Glomerular endothelial cell (primary cell): ENCODE results near the gene SLC35F3. TPM values are rescaled to one million over a fixed set of nuclear protein-coding genes. Genes with fewer than 3 reads are reported as not detected.

Experiments used
- DNase-seq: peaks from one replicate; pipeline ENCODE4 v3.0.0-alpha.2; 2011; ENCODE audit warnings: low read depth, low spot score; ENCODE audit errors: extremely low read depth
- total RNA-seq: library from RNA; depleted of rRNA; stranded (reverse); fragments of >200 nt; gene quantifications from 2 replicates; pipeline ENCODE4 v1.2.3, GENCODE V29; 2015

Gene SLC35F3
- total RNA-seq, 1 donor from 2014 or later, result not detected

DNA sequence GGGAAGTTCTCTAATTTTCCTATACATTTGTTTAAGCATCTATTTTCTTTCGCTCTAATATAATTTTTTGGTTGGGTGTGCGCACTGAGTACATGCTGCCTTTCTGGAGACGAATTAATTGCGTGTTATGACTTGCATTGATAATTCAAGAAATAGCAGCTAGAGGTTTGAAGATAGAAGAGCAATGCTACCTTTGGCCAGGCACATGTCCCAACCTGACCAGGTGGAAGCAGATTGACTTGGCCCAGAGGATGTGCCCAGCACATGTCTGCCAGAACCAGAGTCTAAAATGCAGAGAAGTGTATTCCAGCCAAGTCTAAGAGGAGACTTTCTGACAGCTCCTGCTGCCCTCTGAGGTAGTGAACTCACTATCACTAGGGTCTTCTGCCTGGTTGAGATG, 114.3 kb downstream of the SLC35F3 start:
- DNase-seq, result no peak

DNA sequence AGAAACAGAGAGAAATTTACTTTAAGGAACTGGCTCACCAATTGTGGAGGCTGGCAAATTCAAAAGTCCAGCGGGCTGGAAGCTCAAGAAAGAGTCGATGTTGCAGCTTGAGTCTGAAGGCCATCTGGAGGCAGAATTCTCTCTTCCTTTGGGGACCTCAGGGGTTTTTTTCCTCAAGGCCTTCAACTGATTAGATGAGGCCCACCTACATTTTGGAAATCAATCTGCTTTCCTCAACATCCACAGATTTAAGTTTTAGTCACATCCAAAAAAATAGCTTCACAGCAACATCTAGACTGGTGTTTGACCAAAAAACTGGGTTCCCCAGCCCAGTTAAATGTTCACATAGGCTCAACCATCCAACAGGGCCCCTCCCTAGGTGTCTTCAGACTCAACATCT, 114.9 kb downstream of the SLC35F3 start:
- no peak for DNase-seq

DNA sequence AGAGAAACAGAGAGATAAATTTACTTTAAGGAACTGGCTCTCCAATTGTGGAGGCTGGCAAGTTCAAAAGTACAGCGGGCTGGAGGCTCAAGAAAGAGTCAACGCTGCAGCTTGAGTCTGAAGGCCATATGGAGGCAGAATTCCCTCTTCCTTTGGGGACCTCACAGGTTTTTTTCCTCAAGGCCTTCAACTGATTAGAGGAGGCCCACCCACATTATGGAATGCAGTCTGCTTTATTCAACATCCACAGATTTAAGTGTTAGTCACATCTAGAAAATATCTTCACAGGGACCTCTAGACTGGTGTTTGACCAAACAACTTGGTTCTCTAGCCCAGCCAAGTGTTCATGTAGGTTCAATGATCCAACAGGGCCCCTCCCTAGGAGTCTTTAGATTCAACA, 117.8 kb downstream of the SLC35F3 start:
- no peak for DNase-seq

DNA sequence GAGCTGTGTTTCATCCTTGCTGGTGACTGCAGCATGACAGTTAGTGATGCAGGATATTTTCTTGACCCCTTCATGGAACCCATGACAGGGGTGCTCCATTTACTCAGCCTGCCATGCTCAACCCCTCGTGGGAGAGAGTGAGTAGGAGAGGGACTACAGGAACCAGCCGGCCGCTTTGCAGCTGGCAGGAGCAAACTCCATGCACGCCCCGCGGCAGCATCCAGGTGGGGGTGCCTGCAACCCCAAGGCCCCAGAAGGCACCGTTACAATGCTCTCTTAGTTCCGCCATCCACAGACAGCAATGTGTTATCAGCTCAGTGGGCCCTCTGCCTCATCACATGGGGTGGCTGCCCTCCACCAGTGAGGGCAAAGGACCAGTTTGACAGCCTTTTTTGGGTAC, 135.1 kb downstream of the SLC35F3 start:
- no peak for DNase-seq

DNA sequence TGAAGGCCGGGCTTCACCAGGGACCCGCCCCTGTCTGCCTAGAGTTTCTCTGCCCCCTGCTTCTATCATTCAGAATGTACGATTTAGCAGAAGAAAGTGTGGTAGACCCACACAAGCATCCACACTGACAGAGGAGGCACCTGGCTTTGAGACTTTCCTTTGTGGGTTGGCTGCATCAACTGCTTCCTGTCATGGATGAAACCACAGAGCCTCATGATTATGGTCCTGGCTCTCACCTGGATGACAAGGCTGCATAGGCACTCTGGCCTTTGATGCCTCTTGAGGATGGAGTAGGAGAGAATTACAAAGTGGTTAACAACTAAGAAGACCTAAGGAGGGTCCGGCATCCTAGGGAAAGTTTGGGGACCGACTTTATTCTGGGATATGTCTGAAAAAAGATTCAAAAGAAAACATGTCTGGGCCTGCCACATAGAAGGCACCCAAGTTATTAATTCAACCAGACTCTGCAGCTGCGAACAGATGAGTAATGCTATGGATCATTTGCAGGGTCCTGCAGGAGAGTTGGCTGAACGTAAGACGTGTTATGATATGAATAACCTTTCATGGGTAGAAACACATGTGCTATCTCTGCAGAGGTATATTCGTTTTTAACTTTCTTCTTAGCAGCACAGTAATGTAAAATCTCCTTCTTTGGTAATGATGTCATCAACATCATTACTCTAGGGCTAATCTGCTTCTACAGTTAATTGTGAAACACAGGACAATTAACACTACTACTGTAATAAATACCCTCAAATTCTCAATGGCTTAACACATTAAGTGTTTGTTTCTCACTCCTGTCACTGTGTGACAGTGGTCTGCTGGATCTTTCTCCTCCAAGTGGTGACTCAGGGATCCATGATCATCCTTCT, 136.2 kb downstream of the SLC35F3 start:
- DNase-seq, result no peak

DNA sequence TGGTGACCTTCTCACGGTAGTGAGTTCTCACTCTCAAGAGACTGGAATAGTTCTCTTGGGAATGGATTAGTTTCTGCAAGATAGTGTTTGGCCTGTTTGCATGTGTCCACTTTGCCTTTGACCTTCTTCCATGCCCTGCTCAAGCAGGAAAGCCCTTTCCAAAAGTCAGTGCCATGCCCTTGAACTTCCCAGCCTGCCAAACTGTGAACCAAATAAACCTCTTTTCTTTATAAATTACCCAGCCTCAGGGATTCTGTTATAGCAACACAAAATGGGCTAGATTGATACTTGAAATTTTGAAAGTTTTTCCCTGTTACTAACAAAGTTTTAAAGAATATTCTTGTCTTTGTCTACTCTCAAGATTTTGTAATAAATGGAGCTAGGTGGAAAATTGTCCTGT, 139.6 kb downstream of the SLC35F3 start:
- no peak for DNase-seq

DNA sequence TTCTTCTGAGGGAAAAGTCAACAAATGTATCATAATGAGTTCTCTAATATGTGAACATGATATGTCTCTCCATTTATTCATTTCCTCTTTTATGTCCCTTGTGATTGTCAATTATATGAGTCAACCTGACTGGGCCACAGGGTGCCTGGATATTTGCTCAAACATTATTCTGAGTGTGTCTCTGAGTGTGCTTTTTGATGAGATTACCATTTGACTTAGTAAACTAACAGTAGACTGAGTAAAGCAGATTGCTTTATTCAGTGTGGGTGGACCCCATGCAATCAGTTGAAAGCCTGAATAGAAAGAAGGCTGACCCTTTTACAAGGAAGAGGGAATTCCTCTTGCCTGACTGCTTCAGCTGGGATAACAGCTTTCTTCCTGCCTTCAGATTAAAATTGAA, 142.6 kb downstream of the SLC35F3 start:
- DNase-seq, result no peak

DNA sequence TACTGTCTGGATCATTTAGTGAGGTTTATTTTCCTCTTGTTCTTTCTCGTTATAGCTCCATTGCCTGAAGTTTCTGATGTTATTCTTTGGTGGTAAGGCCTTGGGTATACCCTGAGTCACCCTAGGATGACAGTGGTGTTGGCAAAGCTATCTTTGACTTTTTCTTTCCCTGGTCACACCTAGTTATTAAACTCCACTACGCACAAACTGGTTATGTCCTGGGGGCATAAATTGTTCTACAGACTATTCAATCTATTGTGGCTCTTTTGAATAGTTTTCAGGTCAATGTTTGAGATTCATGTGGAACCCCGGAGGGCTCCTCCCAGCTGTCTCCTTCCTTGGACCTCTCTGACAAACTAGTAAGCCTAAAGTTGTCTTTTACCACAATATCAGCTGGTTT, 157.7 kb downstream of the SLC35F3 start:
- DNase-seq, result no peak

DNA sequence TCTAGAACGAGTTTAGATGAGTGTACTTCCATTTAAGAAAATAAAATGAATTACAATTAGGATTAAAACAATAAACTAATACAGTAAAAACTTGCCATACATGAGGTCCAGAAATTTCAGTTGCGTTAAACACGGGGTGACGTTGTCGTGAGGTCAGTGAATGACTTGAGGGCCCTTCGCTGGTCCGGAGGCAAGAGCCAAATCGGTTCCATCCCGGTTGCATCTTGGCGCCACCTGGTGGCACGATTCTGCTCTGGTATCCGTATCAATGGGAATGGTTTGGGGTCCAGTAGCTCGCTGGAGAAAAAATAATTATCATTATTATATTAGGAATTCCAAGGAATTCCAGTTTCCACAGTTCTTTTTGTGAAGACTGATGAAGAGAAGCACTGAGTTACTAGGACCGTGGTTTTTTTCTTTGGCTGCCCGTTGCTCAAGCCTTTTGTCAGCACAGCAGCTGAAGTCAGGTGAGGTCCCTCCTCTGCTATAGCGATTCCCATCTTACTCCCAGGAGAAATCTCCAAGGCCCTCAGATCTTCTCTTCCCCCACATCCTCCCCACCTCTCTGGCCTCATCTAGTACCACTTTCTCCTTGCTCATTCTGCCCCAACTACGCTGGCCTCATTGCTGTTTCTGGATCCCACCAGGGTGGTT, 161.4 kb downstream of the SLC35F3 start:
- peak; percentile 16 for DNase-seq

DNA sequence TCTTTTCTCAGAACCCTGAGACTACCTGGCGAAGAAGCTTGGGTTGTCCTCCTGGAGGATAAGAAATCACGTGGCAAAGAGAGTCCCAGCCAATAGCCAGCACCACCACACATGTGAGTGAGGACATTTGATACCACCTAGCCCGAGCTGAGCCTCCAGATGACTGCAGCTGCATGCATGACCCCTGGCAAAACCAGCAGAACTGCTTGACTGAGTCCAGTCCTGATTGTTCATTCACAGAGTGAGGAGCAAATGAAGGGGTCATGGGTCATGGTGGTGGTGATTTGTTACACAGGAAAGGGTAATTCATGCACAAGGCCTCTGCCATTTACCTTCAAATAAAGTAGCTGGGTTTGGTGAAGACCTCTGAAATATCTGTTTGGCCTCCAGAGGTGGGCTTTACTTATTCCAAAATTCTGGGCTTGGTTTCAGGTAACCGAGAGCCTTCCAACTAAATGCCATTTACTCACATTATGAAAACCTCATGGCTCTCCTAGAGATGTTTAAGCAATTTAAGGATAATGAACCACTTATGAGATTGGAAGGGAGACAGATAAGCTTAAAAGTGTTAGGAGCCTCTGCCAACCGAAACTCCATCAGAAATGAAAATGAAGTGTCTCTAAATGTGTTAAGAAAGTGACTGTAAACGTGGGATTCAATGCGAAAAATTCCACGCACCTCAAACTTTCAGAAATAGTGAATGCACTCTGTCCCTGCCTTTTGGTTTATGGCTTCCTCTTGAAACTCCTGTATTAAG, 163.3 kb downstream of the SLC35F3 start:
- no peak for DNase-seq

DNA sequence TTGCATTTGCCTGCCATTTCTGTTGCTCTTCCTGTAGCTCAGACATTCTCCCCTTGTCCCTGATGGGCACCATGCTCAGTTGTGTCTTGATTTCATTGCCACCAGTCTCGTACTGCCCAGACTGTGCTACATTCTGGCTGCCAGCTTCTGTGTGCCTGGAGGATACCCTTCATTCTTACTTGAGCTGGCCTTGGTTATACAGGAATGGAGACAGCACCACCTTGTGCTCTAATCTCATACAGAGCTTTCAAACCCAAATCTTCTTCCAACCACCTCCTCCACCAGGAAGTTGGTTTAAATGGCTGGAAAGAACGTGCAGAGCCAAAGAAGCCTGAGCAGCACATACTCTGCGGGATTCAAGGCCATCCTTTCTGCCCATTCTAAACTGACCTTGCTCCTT, 165.3 kb downstream of the SLC35F3 start:
- no peak for DNase-seq

DNA sequence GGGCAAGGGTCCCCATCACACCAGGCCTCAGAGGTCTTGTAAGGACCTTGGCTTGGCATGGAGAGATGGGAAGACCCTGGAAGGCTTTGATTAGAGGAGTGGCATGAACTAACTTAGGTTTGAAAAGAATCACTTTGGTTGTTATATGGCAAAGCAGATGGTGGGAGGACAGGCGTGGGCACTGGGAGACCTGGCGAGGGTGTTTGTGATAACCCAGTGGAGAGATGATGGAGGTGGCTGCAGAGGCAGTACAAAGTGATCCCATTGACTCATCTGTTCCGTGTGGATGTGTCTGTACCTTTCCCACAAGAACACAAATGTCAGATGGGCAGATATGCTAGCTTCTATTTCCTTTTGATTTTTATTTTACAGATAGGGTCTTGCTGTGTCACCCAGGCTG, 168.3 kb downstream of the SLC35F3 start:
- DNase-seq, result no peak

DNA sequence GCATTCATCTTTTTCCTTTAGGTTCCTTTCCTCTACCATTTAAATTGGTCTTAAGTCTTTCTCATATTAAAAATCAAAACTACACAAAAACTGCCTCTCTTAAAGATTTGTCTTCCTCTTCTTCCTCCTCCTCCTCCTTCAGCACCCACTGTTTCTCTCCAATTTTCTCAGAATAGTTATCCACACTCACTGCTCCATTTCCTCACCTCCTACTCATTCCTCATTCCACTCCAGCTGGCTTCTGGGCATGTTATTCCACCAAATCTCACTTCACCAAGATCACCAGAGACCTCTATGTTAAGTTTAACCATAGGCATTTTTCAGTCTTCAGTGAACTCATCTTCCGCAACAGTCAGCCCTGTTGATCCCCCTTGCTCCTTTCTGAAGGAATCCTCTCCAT, 173.7 kb downstream of the SLC35F3 start:
- no peak for DNase-seq

DNA sequence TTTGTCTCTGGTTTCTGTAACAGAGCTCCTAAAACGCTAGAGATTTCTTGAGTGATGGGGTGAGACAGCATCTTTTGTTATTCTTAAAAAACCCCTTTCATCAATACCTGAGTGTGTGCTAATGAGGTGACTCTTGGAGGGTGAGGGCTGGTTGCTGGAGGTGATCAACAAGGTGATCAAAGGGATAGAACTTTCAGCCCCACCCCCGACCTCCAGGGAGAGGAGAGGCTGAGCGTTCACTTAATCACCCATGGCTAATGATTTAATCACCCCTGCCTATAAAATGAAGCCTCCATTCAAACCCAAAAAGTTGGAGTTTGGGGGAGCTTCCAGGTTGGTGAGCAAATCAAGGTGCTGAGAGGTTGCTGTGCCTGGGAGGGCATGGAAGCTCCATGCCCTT, 175.4 kb downstream of the SLC35F3 start:
- no peak for DNase-seq

DNA sequence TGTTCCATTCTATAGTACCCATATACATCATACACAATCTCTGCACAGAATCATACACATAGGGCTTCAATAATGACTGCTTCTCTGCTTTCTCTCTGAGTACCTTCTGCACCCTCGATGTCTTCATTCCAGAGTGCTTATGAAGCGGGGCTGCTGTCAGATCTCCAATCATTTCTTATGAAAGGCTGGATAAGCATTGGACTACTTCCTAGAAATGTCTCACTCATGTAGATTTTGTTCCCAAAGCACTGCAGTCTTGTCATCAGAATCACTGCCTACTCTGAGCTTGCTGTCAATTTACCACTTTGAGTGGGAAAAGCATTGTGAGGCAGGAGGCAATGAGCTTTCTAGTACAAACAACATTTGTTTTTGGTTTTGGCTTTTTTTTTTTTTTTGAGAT, 179.0 kb downstream of the SLC35F3 start:
- no peak for DNase-seq

DNA sequence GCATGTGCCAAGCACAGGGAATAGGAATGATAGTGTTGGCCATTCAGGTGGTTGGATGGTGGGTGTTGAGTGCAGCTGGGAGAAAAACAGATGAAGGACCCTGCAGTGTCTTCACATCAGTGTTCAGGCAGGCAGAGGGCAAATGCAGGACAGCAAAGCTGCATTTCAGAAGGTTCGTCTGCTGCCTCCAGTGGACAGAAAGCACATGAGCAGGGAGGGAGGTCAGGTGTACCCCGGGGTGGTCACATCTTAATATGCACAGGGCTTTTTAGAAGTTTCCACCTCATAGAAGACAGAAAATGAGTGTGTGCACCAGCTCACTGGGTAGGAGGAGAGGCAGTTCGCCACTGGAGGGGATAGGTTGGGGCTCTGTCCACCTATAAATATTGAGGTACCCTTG, 184.9 kb downstream of the SLC35F3 start:
- DNase-seq, result no peak

DNA sequence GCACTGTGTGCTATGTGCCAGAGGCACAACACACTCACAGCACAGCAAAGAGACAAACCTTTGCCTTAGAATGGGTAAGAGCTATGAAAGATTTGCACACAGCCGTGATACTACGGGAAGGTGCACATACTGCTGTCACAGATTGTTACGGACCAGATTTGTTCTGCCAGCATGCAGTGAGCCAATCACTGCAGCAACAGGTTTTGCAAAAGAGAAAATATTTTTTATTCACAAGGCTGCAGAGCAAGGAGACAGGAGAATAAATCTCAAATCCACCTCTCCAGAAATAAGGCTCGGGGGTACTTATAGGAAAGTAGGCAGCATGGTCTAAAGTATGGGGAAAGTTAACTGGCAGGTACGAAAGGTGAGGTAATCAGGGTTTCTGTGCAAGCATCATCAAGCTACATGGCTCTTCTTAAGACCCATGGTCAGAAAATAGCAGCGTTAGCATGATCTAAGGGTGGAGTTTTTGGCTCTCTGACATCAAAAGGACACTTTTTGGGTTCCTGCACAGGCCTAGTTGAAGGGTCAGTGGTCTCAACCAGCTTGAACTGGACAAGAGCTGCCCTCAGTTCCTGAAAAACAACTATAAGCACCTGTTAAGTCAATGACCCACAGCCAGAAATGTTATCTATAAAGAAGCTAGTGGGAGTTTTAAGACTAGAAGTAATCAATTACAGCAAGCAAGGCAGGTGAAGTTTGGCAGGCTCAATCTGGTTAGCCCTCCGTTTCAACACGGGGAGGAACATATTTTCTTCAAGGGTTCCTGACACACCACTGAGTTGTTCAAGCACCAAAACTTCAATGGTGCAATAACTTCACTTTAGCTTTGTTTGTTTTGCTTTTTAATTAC, 186.0 kb downstream of the SLC35F3 start:
- DNase-seq, result no peak

DNA sequence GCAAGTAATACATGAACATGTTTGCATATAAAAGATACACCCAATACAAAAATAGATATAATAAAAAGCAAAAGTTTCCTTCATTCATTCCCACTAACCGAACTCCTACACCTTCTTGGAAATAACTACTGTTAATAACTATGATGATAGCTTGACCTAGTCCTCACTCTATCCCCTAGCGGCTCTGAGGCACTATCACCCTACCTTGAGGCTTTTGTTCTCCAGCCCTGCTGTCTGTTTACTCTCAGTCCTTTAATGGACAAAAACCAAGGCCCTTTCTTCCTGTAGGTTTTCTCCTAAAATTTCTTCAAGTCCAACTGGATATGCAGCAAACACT, 186.6 kb downstream of the SLC35F3 start:
- no peak for DNase-seq

DNA sequence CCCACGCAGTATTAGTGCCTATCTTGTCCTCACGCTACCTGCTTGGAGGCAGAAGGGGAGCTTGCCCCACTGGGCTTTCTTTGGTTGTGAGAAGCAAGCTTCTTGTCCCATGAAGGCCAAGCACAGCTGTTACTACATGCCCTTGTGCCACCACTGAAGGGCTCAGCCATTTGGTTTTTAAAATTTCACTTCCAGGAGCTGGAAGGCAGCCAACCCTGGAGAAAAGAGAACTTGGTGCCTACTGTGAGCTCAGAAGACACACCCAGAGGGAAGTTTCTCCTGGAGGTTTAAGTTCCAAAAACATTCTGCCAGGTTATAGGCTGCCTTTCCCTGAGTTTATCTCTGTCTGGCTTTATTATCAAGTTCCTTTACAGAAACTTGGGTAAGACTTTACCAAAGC, 187.4 kb downstream of the SLC35F3 start:
- DNase-seq, result no peak

DNA sequence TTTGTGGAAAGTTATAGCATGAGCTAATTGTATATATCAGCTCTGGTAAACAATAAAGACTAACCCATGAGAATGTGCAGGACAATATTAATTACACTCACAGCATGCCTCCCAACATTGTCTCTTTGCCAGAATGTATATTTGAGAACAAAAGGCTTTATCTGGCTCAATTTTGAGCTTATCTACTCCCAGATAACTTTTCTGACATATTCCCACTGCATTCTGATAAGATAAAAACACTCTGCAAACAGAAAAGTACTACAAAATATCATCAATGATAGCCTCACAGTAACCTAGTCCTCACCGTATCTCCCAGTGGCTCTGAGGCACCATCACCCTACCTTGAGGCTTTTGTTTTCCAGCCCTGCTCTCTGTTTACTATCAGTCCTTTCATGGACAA, 188.6 kb downstream of the SLC35F3 start:
- no peak for DNase-seq

DNA sequence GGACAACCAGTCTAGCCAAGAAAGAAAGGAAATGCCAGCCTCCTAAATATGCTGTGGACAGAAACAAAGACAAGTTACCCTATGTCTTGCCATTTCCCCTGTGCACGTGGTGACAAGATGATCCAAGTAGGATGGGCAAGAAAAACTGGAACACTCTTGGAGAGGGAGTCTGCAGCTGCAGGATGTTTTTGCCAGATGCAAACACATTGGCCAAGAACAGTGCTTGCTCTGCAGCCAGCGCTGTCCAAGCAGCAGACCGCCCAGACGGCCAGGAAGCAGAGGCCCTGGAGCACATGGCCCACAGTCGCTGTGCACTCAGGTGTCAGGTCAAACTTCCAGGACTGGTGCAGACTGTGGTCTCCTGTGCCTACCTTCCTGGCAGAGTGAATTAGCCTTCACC, 189.3 kb downstream of the SLC35F3 start:
- DNase-seq, result no peak
